MM.1S (cell line): ENCODE measurements around the gene SLAMF7.

Experiments
- CTCF ChIP-seq: fragments of 300-600 bp; sonication (generic); IDR thresholded peaks from 2 replicates; pipeline ENCODE4 v1.5.1; 2016; ENCODE audit warnings: antibody characterized with exemption, low read length, mixed read lengths
- EZH2 ChIP-seq: fragments of 300-600 bp; sonication (generic); optimal IDR thresholded peaks from 2 replicates; pipeline ENCODE3; 2017; ENCODE audit warnings: low read depth, mild to moderate bottlenecking, antibody characterized with exemption, low read length, mixed read lengths

GRCh38 chr1:160734301-160734700 lies 4.7 kb upstream of the SLAMF7 start:
- no peak for TF ChIP-seq CTCF
- TF ChIP-seq EZH2, result no peak
